HepG2 (cell line): ENCODE measurements around the gene PPP1R12B.

ENCODE experiments used
- ATF2 ChIP-seq: sonication (generic); formaldehyde crosslinking; IDR thresholded peaks from 2 replicates; pipeline ENCODE4 v1.4.0; 2020; ENCODE audit warnings: missing genetic modification reagents
- NCOA5 ChIP-seq: sonication (generic); formaldehyde crosslinking; IDR thresholded peaks from 2 replicates; pipeline ENCODE4 v1.4.0; 2020; ENCODE audit warnings: missing genetic modification reagents
- POLR2A ChIP-seq, 2 experiments: IDR thresholded peaks; 2 replicates each; pipeline ENCODE4 v1.6.1; 2011; ENCODE audit warnings: low read depth in 2 of 2, low read length in 2 of 2, mild to moderate bottlenecking in 1 of 2, moderate library complexity in 1 of 2; ENCODE audit not compliant: insufficient read depth in 1 of 2
- RBFOX2 ChIP-seq: fragments of 200-400 bp; formaldehyde crosslinking; IDR thresholded peaks from 2 replicates; pipeline ENCODE4 v1.6.1; 2017; ENCODE audit warnings: low read depth, mild to moderate bottlenecking, low read length
- SMYD3 ChIP-seq: sonication (generic); formaldehyde crosslinking; IDR thresholded peaks from 2 replicates; pipeline ENCODE4 v1.8.1; 2023; ENCODE audit warnings: mild to moderate bottlenecking, missing genetic modification reagents
- SP1 ChIP-seq, 2 experiments: fragments of 450-650 bp in 1 of 2; sonication (generic) in 1 of 2; formaldehyde crosslinking in 1 of 2; IDR thresholded peaks; 2 replicates each; pipeline versions ENCODE4 v1.4.0 to v1.6.1; 2016 to 2020; ENCODE audit warnings: missing genetic modification reagents in 1 of 2
- SPEN ChIP-seq: sonication (generic); formaldehyde crosslinking; IDR thresholded peaks from 2 replicates; pipeline ENCODE4 v1.5.1; 2020; ENCODE audit warnings: low read depth, mild to moderate bottlenecking, missing genetic modification reagents
- TRIM24 ChIP-seq: sonication (generic); formaldehyde crosslinking; IDR thresholded peaks from 2 replicates; pipeline ENCODE4 v1.8.0; 2022; ENCODE audit warnings: mild to moderate bottlenecking, missing genetic modification reagents
- ZNF44 ChIP-seq: sonication (generic); formaldehyde crosslinking; IDR thresholded peaks from 2 replicates; pipeline ENCODE4 v1.5.1; 2020; ENCODE audit warnings: mild to moderate bottlenecking, missing genetic modification reagents
- ZNF558 ChIP-seq: sonication (generic); formaldehyde crosslinking; IDR thresholded peaks from 2 replicates; pipeline ENCODE4 v1.9.0; 2022; ENCODE audit warnings: mild to moderate bottlenecking, missing genetic modification reagents, borderline replicate concordance
- ZNF749 ChIP-seq: sonication (generic); formaldehyde crosslinking; IDR thresholded peaks from 2 replicates; pipeline ENCODE4 v1.8.0; 2022; ENCODE audit warnings: mild to moderate bottlenecking, missing genetic modification reagents, moderate library complexity, borderline replicate concordance
- ZNF776 ChIP-seq: sonication (generic); formaldehyde crosslinking; IDR thresholded peaks from 2 replicates; pipeline ENCODE4 v1.4.0; 2020; ENCODE audit warnings: mild to moderate bottlenecking, missing genetic modification reagents
- TF ChIP-seq, protein P1 (sequence below): sonication (generic); formaldehyde crosslinking; IDR thresholded peaks from 2 replicates; pipeline ENCODE4 v1.5.0; 2020; ENCODE audit warnings: mild to moderate bottlenecking, missing genetic modification reagents, moderate library complexity

DNA sequence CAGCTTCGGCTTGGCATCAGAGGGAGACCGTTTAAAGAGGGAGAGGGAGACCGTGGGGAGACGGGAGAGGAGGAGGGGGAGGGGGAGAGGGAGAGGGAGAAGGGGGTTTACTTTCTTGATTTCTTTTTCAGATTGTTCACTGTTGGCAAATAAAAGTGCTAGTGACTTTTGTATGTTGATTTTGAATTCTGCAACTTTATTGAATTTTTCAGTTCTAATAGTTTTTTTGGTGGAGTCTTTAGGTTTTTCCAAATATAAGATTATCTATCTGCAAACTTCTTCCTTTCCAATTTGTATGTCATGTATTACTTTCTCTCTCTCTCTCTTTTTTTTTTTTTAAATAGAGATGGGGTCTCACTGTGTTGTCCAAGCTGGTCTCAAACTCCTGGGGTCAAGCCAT is 104.0 kb downstream of the PPP1R12B start:
- TF ChIP-seq SMYD3 (CRISPR knock-in tag), result no peak
- TF ChIP-seq SPEN, result no peak
- no peak for TF ChIP-seq TRIM24 (CRISPR knock-in tag)
- TF ChIP-seq ZNF776 (CRISPR knock-in tag), result no peak
- TF ChIP-seq ZNF558 (CRISPR knock-in tag), result no peak
- no peak for TF ChIP-seq NCOA5
- TF ChIP-seq ZNF44 (CRISPR knock-in tag), result no peak
- TF ChIP-seq SP1 (IDR thresholded peaks at IDR 0.05), result no peak
- TF ChIP-seq SP1 (CRISPR knock-in tag; IDR thresholded peaks at IDR 0.05), result no peak
- TF ChIP-seq, protein P1, sequence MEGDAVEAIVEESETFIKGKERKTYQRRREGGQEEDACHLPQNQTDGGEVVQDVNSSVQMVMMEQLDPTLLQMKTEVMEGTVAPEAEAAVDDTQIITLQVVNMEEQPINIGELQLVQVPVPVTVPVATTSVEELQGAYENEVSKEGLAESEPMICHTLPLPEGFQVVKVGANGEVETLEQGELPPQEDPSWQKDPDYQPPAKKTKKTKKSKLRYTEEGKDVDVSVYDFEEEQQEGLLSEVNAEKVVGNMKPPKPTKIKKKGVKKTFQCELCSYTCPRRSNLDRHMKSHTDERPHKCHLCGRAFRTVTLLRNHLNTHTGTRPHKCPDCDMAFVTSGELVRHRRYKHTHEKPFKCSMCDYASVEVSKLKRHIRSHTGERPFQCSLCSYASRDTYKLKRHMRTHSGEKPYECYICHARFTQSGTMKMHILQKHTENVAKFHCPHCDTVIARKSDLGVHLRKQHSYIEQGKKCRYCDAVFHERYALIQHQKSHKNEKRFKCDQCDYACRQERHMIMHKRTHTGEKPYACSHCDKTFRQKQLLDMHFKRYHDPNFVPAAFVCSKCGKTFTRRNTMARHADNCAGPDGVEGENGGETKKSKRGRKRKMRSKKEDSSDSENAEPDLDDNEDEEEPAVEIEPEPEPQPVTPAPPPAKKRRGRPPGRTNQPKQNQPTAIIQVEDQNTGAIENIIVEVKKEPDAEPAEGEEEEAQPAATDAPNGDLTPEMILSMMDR (CRISPR knock-in tag), result no peak
- no peak for TF ChIP-seq RBFOX2
- TF ChIP-seq POLR2A (IDR thresholded peaks at IDR 0.05; ENCODE audit: insufficient read depth in 1 of 2, low read depth in 2 of 2, low read length in 2 of 2), result no peak
- TF ChIP-seq ZNF749 (CRISPR knock-in tag), result no peak
- no peak for TF ChIP-seq ATF2 (CRISPR knock-in tag)
